COR-L47 (cell line): ENCODE results near the gene FEN1.
A peak's percentile ranks its signal among the peaks of the same experiment; 100 is the strongest.

Source experiments
- DNase-seq: peaks from one replicate; lab custom pipeline; 2025; lab: John Stamatoyannopoulos, UW

FEN1 gene

GRCh38 chr11:61775606-61776554, 16.8 kb upstream of the FEN1 start:
- no peak for DNase-seq

- peak; percentile 40 for DNase-seq
Observed at GRCh38 chr11:61776561-61777075, 16.1 kb upstream of the FEN1 start.

- no peak for DNase-seq
Observed at GRCh38 chr11:61777234-61778090, 15.2 kb upstream of the FEN1 start.

DNA sequence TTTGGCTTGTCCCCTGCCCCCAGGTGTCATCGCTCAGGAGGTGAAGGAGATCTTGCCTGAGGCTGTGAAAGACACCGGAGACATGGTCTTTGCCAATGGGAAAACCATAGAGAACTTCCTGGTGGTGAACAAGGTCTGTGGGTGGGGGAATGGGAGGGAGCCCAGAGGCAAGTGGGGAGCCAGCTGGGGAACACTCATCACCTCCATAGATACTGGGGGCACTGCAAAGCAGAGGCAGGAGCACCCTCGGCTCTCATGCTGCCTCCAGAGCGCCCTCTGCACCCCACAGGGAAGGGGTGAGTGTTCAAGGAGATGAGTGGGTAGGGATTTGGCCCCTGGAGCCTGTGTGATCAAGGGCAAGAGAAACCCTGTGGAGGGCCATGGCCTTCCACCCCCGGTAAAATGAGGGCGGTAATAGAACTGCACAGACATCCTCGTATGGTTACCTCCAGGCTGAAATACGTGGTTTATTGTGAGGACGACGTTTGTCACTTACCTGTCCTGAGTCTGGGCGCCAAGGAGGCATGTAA, 14.3 kb upstream of the FEN1 start:
- no peak for DNase-seq

DNA sequence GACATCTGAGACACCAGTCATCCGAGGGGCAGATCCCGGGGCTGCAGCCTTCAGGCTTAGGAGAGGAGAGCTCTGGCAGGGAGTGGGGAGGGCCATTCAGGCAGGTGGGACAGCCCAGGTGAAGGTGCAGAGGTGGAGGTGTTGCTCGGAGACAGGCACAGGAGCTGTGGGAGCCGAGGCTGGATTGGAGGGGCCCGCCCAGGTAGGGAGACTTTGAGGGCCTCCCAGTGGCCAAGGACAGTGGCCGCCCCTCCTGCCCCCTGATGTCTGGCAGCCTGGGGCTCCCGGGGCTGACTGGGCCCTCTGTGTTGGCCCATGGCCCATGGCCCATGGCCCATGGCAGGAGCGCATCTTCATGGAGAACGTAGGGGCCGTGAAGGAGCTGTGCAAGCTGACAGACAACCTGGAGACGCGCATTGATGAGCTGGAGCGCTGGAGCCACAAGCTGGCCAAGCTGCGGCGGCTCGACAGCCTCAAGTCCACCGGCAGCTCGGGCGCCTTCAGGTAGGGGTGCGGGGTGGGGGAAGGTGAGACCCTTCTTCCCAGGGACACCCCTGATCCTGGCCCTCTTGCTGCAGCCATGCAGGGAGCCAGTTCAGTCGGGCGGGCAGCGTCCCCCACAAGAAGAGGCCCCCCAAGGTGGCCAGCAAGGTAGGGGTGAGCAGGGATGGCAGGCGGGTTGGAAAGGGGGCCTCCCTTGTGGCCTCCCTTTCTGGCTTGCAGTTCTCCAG, 13.6 kb upstream of the FEN1 start:
- no peak for DNase-seq

- no peak for DNase-seq
Observed at GRCh38 chr11:61779666-61780525, 12.8 kb upstream of the FEN1 start.

DNA sequence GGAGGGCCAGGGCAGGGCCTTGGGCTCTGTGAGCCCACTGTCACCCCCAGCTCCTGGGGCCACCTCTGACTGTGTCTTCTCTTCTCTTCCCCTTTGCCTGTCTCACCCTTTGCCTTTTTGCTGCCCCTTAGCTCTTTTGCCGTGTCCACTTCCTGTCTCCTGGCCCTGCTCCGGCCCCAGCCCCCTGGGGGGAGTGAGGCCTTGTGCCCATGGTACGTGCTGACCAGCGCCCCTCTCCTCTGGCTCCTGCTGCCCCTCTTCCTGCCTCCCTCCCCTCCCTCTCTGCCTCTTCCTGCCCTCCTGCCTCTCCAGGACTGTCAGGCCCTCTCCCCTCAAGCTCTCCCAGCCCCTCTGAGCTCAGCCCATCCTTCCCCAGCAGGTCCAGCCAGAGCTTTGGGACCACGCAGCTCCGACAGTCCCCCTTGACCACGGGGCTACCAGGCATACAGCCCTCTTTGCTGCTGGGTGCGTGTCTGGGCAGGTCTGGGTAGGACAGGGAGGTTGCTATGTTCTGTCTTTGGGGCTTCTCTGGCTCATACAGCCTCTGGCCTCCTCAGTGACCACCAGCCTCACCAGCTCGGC, 12.0 kb upstream of the FEN1 start:
- no peak for DNase-seq

GRCh38 chr11:61781585-61781984, 11.1 kb upstream of the FEN1 start:
- DNase-seq = no peak

- no peak for DNase-seq
Observed at GRCh38 chr11:61782299-61782698, 10.4 kb upstream of the FEN1 start.

DNA sequence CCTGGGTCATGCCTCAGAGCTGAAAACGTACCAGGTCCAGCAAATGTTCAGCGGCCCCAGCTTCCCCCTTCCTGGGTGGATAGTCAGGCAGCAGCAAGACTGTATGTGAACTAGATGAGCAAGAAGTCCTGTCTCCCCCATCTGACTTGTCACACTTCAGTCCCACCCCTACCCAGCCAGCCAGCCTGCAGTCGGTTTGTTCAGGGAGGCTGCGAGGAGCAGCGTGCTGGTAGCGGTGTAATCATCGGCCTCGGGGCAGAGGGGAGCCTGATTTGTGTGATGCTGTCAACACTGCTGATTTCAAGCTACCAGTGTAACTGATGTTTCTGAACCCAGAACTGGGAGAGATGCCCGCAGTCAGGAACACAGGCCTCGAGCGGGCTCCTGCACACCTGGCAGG, 9.9 kb upstream of the FEN1 start:
- DNase-seq = no peak

- no peak for DNase-seq
Observed at GRCh38 chr11:61783717-61784505, 8.8 kb upstream of the FEN1 start.

DNA sequence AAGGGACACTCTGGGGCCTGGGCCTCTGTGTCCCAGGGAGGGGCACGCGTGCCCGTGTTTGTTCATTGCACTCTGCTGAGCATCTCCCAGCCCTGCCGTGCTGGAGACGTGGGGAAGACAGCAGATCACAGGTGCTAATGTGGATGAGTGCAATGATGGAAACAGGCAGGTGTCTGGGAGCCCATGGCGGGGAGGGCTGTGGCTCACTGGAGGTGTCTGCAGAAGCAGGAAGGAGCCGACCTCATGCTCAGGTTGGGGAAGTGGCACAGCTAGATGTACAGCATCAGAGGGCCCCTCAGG, 8.3 kb upstream of the FEN1 start:
- DNase-seq = no peak

GRCh38 chr11:61785837-61786402, 6.8 kb upstream of the FEN1 start:
- no peak for DNase-seq

- DNase-seq = no peak
Observed at GRCh38 chr11:61787928-61788491, 4.7 kb upstream of the FEN1 start.

GRCh38 chr11:61791737-61792309, 888 bp upstream of the FEN1 start:
- DNase-seq = peak; percentile 85

DNA sequence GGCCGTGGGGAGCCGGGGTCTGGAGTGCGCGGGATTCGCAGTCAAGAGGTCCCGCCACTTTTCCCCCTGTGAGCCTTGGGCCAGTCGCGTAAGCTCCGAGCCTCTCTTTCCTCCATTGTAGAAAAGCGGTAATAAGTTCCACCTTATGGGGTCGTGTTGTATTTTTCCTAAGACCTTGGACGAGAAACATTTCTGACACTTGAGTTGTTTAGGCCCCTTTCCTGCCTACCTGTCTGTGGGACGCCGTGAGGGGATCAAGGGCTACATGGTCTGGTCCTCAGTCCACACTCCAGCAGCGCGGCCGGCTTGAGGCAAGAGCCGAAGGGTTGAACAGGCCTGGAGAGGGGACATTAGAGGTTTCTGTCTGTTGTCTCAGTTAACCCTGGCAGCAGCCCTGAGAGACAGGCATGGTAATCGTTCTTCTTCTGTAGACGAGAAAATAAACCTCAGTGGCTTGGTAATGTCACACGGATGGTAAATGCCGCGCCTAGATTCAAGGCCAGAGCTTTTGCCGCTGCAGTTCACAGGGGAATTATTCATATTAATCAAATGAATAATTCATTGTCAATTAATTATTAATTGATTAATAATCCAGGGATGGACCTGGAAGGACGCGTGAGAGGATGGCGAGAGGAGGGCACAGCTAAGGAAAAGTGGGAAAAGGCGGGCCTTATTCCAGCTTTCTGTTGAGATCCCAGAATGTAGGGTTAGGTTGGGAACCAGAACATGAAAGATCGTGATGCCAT, 545 bp downstream of the FEN1 start:
- no peak for DNase-seq

- DNase-seq = no peak
Observed at GRCh38 chr11:61793829-61794204, 1.1 kb downstream of the FEN1 start.

- DNase-seq = no peak
Observed at GRCh38 chr11:61794579-61794978, 1.9 kb downstream of the FEN1 start.
